Lung (tissue), 12 donors: ENCODE results near the gene SGO2. TPM values are rescaled to one million over a fixed set of nuclear protein-coding genes. Genes with fewer than 3 reads are reported as not detected.

ENCODE experiments used
- ATAC-seq: fragments of 200-7000 bp; cut with Tn5 transposase; one replicate; pipeline ENCODE4 v1.9.1; 2020; ENCODE audit warnings: moderate number of reproducible peaks; ENCODE audit not compliant: insufficient read depth, low FRiP score
- DNase-seq, 3 donors: peaks; one replicate each; pipeline ENCODE4 v3.0.0-alpha.2; 2013 to 2017
- H3K27ac ChIP-seq, 2 donors: one replicate each; pipeline ENCODE4 v1.5.1; 2013; ENCODE audit warnings: mild to moderate bottlenecking in 2 of 2, moderate library complexity in 2 of 2, control low read depth in 1 of 2, inconsistent platforms in 1 of 2, low read depth in 1 of 2, low read length in 1 of 2
- H3K27me3 ChIP-seq, 3 donors: one replicate each; pipeline ENCODE4 v1.5.1; 2013; ENCODE audit warnings: low read length in 2 of 3; ENCODE audit not compliant: control insufficient read depth in 3 of 3, insufficient read depth in 3 of 3
- H3K36me3 ChIP-seq, 4 donors: one replicate each; pipeline ENCODE4 v1.5.1; 2013; ENCODE audit warnings: low read length in 4 of 4, mild to moderate bottlenecking in 1 of 4, moderate library complexity in 1 of 4; ENCODE audit not compliant: control insufficient read depth in 4 of 4, insufficient read depth in 4 of 4
- H3K4me1 ChIP-seq, 5 donors: one replicate each; pipeline ENCODE4 v1.5.1; 2013; ENCODE audit warnings: low read length in 5 of 5, mild to moderate bottlenecking in 2 of 5, moderate library complexity in 1 of 5; ENCODE audit not compliant: control insufficient read depth in 5 of 5, insufficient read depth in 5 of 5
- H3K4me3 ChIP-seq: one replicate; pipeline ENCODE4 v1.5.1; 2013; ENCODE audit warnings: mild to moderate bottlenecking, control low read depth, moderate library complexity
- H3K9ac ChIP-seq, 2 donors: one replicate each; pipeline ENCODE4 v1.5.1; 2013; ENCODE audit warnings: low read length in 2 of 2, control low read depth in 1 of 2; ENCODE audit not compliant: insufficient read depth in 1 of 2
- H3K9me3 ChIP-seq, 4 donors: one replicate each; pipeline ENCODE4 v1.5.1; 2013; ENCODE audit warnings: low read length in 3 of 4, mild to moderate bottlenecking in 1 of 4, moderate library complexity in 1 of 4; ENCODE audit not compliant: control insufficient read depth in 4 of 4, insufficient read depth in 3 of 4
- WGBS, 2 donors: extraction: QIAGEN DNeasy Blood & Tissue Kit; methylation state at CpG; one replicate each; pipeline ENCODE4 v1.1.7; 2013; 5-methylcytosine and 5-hydroxymethylcytosine counted together
- polyA plus RNA-seq, 2 donors: library from polyadenylated mRNA; stranded (reverse); fragments of 200-250 nt; gene quantifications; one replicate each; pipeline ENCODE4 v1.2.1, GENCODE V29; 2013
- total RNA-seq, 2 donors: library from RNA; depleted of rRNA in 1 of 2; stranded (reverse); fragments of >200 nt in 1 of 2; gene quantifications; one replicate each; pipeline ENCODE4 v1.2.1, GENCODE V29; 2014 to 2021
- TF ChIP-seq, protein P1 (sequence below): IDR thresholded peaks from 2 replicates; pipeline ENCODE4 v1.5.1; 2012; ENCODE audit warnings: mild to moderate bottlenecking; ENCODE audit errors: control extremely low read depth, extremely low read depth
- donor health status: control.
- donor health status: control.
- donor health status: Bipolar disorder and iron deficiency.
- donor health status: healthy.
- donor health status: DM: yes; HTN: yes; CAD: no.

Gene SGO2
- total and polyA plus RNA-seq, 4 donors = 0.57 to 7.2 (median 2.0) TPM

DNA sequence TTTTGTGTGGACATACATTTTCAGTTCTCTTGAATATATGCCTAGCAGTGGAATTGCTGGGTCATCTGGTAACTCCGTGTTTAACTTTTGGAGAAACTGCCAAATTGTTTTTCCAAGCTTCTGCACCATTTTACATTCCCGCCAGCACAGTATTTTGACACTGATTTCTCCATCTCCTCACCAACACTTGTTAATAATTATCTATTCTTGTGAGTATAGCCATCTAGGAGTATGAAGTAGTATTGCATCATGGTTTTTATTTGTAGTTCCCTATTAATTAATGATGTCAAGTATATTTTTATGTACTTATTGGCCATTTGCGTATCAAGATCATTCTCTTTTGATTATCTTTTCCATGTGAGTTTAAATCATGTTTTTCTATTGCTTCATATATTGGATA, 41.9 kb downstream of the SGO2 start:
- ATAC-seq (no peak), DNase-seq (no peak)
- TF ChIP-seq, protein P1, sequence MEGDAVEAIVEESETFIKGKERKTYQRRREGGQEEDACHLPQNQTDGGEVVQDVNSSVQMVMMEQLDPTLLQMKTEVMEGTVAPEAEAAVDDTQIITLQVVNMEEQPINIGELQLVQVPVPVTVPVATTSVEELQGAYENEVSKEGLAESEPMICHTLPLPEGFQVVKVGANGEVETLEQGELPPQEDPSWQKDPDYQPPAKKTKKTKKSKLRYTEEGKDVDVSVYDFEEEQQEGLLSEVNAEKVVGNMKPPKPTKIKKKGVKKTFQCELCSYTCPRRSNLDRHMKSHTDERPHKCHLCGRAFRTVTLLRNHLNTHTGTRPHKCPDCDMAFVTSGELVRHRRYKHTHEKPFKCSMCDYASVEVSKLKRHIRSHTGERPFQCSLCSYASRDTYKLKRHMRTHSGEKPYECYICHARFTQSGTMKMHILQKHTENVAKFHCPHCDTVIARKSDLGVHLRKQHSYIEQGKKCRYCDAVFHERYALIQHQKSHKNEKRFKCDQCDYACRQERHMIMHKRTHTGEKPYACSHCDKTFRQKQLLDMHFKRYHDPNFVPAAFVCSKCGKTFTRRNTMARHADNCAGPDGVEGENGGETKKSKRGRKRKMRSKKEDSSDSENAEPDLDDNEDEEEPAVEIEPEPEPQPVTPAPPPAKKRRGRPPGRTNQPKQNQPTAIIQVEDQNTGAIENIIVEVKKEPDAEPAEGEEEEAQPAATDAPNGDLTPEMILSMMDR = no peak
- Histone ChIP-seq H3K4me3 (no peak overlapping the region), H3K36me3 (peaks cover 0 to 4% (median 0%) of the 10 kb centered on the region in 4 donors), H3K27me3 (no peaks in the 10 kb centered on the region), H3K4me1 (no peaks in the 10 kb centered on the region), H3K9me3 (no peaks in the 10 kb centered on the region), H3K9ac (no peak overlapping the region), H3K27ac (no peak overlapping the region)
- 94 to 98% methylated on average over 3 of the region's 3 CpGs for WGBS, 2 donors

DNA sequence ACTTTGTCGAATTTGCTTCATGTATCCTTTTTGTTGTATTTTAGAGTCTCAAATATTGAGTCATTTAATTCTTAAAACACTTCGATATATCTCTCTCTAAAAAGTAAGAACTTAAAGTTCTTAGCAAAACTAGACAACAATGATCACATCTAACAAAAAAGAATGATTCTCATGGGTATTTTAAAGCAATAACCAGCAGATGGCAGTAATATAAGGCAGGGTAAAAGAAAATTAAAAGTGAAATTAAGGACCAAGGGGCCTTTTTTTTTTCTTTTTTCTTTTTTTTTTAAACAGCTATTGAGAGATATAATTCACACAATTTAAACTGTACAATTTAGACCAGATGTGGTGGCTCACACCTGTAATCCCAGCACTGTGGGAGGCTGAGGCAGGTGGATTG, 50.0 kb downstream of the SGO2 start:
- Histone ChIP-seq H3K4me1 (no peaks in the 10 kb centered on the region), H3K27me3 (no peaks in the 10 kb centered on the region), H3K4me3 (no peak overlapping the region), H3K27ac (no peak overlapping the region), H3K9me3 (no peaks in the 10 kb centered on the region), H3K36me3 (peaks cover 0 to 4% (median 0%) of the 10 kb centered on the region in 4 donors), H3K9ac (no peak overlapping the region)
- no peak for ATAC-seq
- TF ChIP-seq, protein P1 = no peak
- 92 to 95% methylated on average over 2 of the region's 2 CpGs for WGBS, 2 donors
- DNase-seq = no peak

DNA sequence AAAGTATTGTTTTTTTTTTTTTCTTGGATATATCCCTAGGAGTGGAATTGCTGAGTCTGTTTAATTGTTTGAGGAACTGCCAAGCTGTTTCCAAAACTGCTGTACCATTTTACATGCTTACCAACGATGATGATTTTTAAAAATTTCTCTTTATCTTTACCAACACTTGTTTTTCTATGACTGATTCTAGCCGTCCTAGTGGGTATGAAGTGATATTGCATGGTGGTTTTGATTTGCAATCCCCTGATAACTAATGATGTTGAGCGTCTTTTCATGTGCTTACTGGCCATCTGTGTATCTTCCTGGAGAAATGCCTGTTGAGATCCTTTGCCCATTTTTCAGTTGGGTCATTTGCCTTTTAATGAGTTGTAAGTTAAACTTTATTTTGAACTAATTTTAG, 51.0 kb downstream of the SGO2 start:
- Histone ChIP-seq H3K36me3 (no peaks in the 10 kb centered on the region), H3K4me3 (no peak overlapping the region), H3K27me3 (no peaks in the 10 kb centered on the region), H3K9me3 (no peaks in the 10 kb centered on the region), H3K9ac (no peak overlapping the region), H3K4me1 (no peaks in the 10 kb centered on the region), H3K27ac (no peak overlapping the region)
- ATAC-seq (no peak), DNase-seq (no peak)
- 90 to 93% methylated on average over 3 of the region's 3 CpGs for WGBS, 2 donors
- TF ChIP-seq, protein P1 = no peak

DNA sequence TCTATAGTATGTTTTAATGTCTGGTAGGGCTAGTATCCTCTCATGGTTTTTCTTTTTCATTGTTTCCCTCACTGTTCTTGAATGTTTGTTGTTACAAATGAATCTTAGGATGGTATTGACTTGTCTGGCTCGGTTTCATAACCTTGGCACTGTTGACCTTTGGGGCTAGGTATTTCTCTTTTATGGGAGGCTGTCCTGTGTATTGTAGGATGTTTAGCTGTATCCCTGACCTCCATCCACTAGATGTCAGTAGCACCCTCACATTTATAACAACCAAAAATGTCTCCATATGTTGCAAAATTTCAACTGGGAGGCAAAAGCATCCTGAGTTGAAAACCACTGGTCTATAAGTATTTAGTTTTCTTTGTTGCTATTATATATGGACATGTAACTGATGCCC, 52.8 kb downstream of the SGO2 start:
- no peaks in the 10 kb centered on the region for H3K4me1 ChIP-seq
- H3K27ac ChIP-seq = no peak overlapping the region
- no peaks in the 10 kb centered on the region for H3K36me3 ChIP-seq
- TF ChIP-seq, protein P1 = peak; percentile 20
- WGBS, 2 donors = 53 to 88% methylated on average over 1 of the region's 1 CpG
- no peak for ATAC-seq
- H3K9me3 ChIP-seq = no peaks in the 10 kb centered on the region
- DNase-seq = no peak
- no peak overlapping the region for H3K4me3 ChIP-seq
- H3K9ac ChIP-seq = no peak overlapping the region
- no peaks in the 10 kb centered on the region for H3K27me3 ChIP-seq
